T-helper 2 cell treated with Interferon-gamma antibody and Interleukin-4, amounts not matched to agents 5 μg/mL and 100 μg/mL, for 36 hours (primary cell): ENCODE data around the gene RPS18.
A peak's percentile ranks its signal among the peaks of the same experiment; 100 is the strongest.

ENCODE experiments used
- DNase-seq: peaks from one replicate; pipeline ENCODE4 v3.0.0; 2021; ENCODE audit warnings: low spot score
- H3K27ac Mint-ChIP-seq: one replicate; pipeline ENCODE4 v1.8.0; 2021; ENCODE audit warnings: mild to moderate bottlenecking, mixed read lengths
- H3K27me3 Mint-ChIP-seq: one replicate; pipeline ENCODE4 v1.8.0; 2021; ENCODE audit warnings: low read depth, mixed read lengths
- H3K36me3 Mint-ChIP-seq: one replicate; pipeline ENCODE4 v1.8.0; 2021; ENCODE audit warnings: low read depth, mixed read lengths
- H3K4me1 Mint-ChIP-seq: one replicate; pipeline ENCODE4 v1.8.0; 2021; ENCODE audit warnings: low read depth, mixed read lengths
- H3K4me3 Mint-ChIP-seq: one replicate; pipeline ENCODE4 v1.8.0; 2022; ENCODE audit warnings: mild to moderate bottlenecking, moderate library complexity, mixed read lengths
- H3K9me3 Mint-ChIP-seq: one replicate; pipeline ENCODE4 v1.8.0; 2021; ENCODE audit warnings: mixed read lengths

RPS18 gene

DNA sequence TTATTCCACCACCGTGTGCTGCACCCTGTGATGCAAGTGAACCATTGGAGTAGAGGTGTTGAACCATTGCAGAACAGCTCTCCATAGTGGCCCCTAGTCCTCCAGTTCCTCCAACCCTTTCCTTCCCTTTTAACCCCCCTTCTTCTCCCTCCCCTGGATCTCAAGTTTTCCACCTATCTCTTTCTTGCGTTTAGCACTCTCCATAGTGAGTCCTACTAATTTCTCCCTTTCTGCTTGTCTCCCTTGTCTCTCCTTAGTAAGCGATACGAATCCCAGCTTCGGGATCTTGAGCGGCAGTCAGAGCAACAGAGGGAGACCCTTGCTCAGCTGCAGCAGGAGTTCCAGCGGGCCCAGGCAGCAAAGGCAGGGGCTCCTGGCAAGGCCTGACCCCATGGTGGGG, 18.6 kb downstream of the RPS18 start:
- DNase-seq = no peak
- Mint-ChIP-seq H3K27ac (peak overlapping the region; percentile 88), H3K4me3 (peak overlapping the region; percentile 98), H3K9me3 (no peaks in the 10 kb centered on the region), H3K27me3 (no peaks in the 10 kb centered on the region), H3K36me3 (peaks cover 44% of the 10 kb centered on the region), H3K4me1 (peaks cover 26% of the 10 kb centered on the region)

DNA sequence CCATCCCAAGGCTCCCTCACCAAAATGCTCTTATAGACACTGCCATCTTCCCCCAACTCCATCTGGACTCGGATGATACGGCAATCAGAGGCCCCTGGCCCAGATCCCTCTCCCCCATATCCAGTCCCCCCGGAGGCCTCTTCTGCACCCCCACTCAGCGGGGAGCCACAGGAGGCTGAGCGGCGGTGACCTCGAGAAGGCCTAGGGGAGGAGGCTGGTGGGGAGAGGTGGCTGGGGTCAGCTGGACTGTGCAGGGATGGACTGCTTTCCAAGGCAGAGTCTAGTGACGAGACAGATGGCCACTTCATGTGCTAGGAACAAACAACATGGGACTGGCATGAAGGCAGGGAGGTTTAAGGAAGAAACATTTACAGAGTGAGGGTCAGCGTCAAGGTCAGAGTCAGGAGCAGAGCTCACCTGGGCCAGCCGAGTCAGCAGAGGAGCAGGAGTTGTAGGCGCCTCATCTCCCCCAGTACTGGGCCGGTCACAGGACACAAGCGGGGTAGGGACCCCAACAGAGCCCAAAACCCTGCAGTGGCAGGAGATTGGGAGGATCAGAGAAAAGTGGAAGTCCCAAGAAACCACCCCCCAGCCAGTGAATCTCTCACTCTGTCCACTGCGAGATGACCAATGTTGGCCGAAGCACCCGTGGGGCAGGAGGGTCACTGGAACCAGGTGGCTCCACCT, 21.3 kb downstream of the RPS18 start:
- no peaks in the 10 kb centered on the region for H3K9me3 Mint-ChIP-seq
- H3K27ac Mint-ChIP-seq = peak overlapping the region; percentile 17
- no peak for DNase-seq
- H3K4me3 Mint-ChIP-seq = no peak overlapping the region
- H3K36me3 Mint-ChIP-seq = peaks cover 34% of the 10 kb centered on the region
- peaks cover 16% of the 10 kb centered on the region for H3K4me1 Mint-ChIP-seq
- H3K27me3 Mint-ChIP-seq = peaks cover 2% of the 10 kb centered on the region

DNA sequence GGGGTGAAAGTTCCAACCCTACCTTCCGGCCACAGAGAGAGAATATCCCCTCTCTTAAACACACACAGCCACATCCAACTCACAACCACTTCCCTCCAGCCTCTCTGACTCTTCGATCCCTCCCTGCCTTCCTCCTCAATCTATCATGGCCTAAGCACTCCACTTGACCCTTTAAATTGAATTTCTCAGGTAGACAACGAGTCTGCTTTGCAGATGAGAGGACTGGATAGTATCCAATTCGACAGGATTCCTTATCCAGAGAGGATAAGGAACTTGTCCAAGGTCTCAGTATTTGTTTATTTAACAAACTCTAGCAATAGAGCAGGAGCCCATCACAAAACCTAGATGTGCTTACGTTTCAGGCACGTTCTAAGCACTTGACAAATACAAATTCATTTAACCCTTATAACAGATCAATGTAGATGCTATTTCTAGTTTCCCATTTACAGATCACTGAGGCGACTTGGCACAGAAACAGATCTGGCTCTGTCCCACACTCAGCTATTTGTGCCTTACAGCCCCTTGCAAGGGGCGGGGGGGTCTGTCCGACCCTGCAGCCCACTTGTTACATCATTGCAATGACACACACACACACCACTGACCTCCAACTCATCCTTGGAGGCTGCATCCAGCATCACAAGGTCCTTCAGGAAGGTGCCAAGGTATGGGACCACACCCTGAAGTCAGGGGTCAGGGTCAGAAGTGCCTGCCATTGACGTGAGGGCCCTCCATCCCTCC, 22.4 kb downstream of the RPS18 start:
- Mint-ChIP-seq H3K36me3 (peaks cover 31% of the 10 kb centered on the region), H3K4me3 (no peak overlapping the region), H3K4me1 (peaks cover 14% of the 10 kb centered on the region), H3K27me3 (peaks cover 3% of the 10 kb centered on the region), H3K9me3 (no peaks in the 10 kb centered on the region), H3K27ac (no peak overlapping the region)
- no peak for DNase-seq

DNA sequence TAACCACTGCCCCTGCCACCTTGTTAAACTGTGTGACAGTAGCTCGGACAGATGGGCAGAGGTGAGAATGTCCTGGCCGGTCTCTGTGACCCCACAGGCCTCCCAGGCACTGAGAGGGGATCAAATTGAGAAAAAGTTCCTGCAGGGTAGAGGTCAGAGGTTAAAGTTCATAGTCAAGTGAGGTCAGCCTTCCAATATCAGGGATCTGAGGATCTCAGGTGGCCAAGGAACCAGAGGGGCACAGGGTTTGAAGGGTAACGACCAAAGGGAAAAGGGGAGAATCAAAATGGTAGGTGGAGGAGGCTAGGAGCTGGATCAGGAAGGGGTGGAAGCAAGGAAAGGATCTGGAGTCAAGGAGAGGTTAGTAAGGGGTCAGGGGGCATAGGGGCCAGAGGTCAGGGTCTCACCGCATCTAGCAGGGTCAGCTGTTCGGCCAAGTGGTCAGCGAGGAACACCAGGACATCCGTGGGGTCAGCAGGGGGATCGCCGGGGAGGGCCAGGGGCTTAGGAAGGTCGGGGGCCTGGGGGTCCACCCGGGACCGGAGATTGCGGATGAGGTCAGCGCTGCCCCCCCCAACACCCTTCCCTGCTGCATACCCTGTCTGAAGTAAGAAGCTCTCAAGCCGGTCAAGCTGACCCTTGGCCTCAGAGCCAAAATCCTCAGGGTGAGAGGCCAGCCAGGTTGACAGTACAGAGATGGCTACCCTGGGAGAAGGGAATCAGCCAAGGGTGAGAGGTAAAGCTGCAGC, 23.9 kb downstream of the RPS18 start:
- peaks cover 36% of the 10 kb centered on the region for H3K36me3 Mint-ChIP-seq

DNA sequence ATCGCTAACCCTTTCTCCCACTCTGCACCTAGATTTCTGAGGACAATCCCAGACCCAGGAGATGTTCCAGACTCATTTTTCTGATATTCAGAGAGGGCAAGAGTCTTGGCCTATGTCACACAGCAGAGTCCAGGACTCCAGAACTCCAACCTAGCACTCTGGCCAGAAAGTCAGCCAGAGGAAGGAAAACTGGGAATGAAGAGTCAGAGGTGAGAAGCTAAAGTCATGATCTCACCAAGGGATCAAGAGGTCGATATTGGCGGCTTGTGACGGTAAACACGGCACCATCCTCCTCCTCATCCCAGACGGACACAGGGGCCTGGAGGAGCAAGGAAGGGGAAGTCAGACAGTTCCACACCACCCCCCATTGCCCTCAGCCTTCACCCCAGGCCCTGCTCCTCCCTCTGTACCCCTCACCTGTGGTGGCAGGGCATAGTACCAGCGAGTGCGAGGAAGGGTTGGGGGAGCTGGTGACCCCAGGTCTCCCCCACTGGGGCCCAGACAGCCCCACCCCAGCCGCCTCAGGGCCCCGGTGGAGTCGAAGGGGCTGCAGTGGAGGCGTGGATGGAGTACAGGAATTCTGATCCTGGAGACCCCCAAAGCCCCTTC, 25.0 kb downstream of the RPS18 start:
- no peak for DNase-seq
- Mint-ChIP-seq H3K27me3 (peaks cover 3% of the 10 kb centered on the region), H3K4me3 (peak overlapping the region; percentile 97), H3K4me1 (peaks cover 17% of the 10 kb centered on the region), H3K36me3 (peaks cover 38% of the 10 kb centered on the region), H3K9me3 (no peaks in the 10 kb centered on the region), H3K27ac (peak overlapping the region; percentile 11)

More for the DNA sequence above, 23.9 kb downstream of the RPS18 start:
- Mint-ChIP-seq H3K27ac (no peak overlapping the region), H3K4me1 (peaks cover 13% of the 10 kb centered on the region), H3K9me3 (no peaks in the 10 kb centered on the region), H3K27me3 (peaks cover 3% of the 10 kb centered on the region), H3K4me3 (no peak overlapping the region)
- DNase-seq = no peak

DNA sequence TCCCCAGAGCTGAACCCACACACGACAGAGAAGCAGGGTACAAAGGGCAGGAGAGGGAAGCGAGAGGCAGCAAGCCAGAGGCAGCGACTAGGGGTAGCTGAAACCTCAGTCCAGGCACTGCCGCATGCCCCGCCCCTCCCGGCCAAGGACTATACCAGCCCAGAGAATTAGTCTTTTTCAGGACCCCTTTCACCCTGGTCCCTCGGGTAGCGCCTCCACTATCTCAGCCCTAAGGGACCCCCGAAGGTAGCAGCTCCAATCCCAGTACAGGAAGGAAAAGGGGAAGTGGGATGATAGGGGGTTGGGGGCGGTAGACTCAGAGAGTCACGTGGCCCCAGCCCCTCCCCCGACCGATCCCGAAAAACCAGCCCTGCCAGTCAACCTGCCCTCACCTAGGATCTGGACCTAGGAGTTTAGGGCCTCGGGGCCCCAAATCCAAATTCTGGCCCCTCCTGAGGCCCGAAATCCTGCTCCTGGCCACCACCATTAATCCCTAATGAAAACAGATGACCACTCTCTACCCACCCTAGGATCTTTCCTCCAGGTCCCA, 25.6 kb downstream of the RPS18 start:
- H3K36me3 Mint-ChIP-seq = peaks cover 35% of the 10 kb centered on the region
- no peak for DNase-seq
- H3K4me1 Mint-ChIP-seq = peaks cover 17% of the 10 kb centered on the region
- peak overlapping the region; percentile 67 for H3K27ac Mint-ChIP-seq
- no peaks in the 10 kb centered on the region for H3K9me3 Mint-ChIP-seq
- peak overlapping the region; percentile 97 for H3K4me3 Mint-ChIP-seq
- peaks cover 3% of the 10 kb centered on the region for H3K27me3 Mint-ChIP-seq

DNA sequence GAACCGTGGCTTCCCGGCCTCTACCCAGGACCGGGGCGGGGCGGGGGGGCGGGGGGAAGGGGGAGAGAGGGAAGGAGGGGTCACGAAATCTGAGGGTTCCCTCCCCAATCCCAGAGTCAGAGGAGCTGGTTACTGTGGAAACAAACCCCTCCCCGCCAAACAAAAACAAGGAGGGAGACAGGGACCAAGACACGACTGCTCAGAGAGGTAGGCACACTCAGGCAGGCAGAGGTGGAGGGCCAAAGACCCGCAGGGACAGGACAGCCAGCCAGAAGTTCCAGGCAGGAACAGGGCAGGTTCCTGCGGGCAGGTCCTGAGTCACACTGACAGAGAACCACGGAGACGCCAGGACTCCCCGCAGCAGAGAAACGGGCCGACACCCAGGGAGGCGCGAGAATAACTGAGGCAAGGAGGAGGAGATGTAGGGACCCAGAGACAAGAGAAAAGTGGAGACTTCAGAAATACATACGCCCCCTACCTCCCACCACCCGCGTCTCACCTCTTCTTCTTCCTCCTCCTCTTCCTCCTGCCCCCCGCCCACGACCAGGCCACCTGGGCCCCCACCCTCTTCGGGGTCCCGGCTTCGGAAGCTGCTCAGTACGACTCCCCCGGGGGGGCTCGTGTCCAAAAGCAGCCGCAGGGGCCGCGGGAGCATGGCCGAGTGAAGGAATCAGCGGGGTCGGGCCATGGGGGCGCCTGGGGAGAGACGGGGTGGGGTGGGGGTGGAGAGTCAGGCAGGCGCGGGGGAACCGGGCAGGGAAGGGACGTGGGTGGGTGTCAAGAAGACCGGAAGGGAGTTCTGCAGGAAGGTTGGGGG, 26.3 kb downstream of the RPS18 start:
- peak; percentile 61 for DNase-seq
- H3K27ac Mint-ChIP-seq = peak overlapping the region; percentile 99
- H3K27me3 Mint-ChIP-seq = peaks cover 3% of the 10 kb centered on the region
- H3K9me3 Mint-ChIP-seq = no peaks in the 10 kb centered on the region
- peak overlapping the region; percentile 97 for H3K4me3 Mint-ChIP-seq
- H3K4me1 Mint-ChIP-seq = peaks cover 17% of the 10 kb centered on the region
- peaks cover 34% of the 10 kb centered on the region for H3K36me3 Mint-ChIP-seq

DNA sequence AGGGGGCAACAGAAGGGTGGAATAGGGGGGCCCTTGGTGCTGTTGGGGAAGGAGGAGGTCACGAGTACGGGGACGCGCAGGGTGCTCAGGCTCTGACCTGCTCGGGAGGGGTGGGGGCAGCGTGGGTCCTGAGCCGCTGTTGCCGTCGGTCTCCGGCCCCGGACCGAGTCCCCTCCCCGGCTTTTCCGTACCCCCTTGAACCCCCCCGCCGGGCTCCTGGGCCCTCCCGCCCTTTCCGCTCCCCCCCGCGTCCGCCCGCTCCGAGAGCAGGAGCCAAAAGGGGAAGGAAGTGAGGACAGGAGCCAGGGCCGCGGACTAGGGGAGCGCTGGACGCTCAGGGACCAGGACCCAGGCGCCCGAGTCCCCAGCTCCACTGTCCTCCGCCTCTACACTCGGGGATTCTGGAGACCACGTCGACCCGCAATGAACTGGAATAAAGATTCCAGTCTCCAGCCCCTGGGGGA, 26.9 kb downstream of the RPS18 start, which contains the start of gene RGL2:
Gene RGL2, minus strand, starts transcription at position 170 of the 464 bp plus-strand sequence. CDS start 332 bp downstream, outside the sequence.
- Mint-ChIP-seq H3K27ac (peak within 1 kb of the TSS; percentile 99), H3K36me3 (peaks cover 38% of the 10 kb centered on the region), H3K27me3 (peaks cover 3% of the 10 kb centered on the region), H3K4me3 (peak within 1 kb of the TSS; percentile 97), H3K4me1 (peaks cover 20% of the 10 kb centered on the region), H3K9me3 (no peaks in the 10 kb centered on the region)
- DNase-seq = peak; percentile 48

DNA sequence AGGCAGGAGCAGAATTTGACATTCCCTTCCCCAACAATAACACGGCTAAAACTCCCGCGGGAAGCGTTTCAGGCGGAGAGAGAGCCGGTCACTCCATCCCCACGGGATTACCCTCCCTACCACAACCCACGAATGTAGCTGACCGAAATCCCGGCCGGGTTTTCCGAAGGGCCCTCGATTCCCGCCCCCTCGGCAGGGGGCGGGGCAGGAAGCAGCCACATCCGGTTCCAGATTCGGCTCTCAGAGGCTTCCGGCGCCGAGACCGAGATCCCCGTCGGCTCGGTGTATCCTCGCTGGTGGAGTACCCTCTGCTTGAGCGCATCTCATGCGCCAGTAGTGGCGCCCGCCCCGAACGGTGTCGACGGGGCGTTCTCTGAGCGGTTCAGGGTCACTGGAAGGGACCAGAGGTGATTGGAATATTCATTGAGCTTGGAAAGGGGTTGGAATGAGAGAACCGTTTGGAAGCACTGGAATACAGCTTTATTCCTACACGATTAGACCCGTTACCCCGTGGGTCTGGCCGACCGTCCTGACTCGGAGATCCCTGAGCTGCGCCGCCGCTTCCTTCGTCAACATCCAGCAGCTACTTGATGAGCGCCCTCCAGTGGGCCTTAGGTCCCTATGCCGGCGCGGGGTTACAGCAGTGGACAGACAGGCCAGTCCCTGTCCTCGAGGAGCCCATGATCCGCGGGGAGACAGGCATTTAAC, 27.5 kb downstream of the RPS18 start:
- Mint-ChIP-seq H3K9me3 (no peaks in the 10 kb centered on the region), H3K4me3 (peak overlapping the region; percentile 97), H3K27me3 (peaks cover 3% of the 10 kb centered on the region), H3K36me3 (peaks cover 37% of the 10 kb centered on the region), H3K4me1 (peaks cover 21% of the 10 kb centered on the region), H3K27ac (peak overlapping the region; percentile 99)
- DNase-seq = peak; percentile 94

DNA sequence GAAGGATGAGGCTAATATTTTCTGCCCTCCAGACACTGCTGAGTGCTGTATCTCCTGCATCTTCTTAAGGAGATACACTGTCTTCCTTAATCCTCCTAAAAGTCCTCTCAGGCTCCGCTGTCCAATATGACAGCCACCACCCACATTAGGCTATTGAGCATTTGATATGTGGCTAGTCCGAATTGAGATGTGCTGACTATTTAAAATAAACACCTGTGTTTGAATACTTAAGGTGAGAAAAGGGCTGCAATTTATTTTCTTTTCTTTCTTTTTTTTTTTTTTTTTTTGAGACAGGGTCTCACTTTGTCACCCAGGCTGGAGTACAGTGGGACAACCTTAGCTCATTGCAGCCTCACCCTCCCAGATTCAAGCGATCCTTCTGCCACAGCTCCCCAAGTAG, 30.0 kb downstream of the RPS18 start:
- H3K36me3 Mint-ChIP-seq = peaks cover 50% of the 10 kb centered on the region
- no peak overlapping the region for H3K4me3 Mint-ChIP-seq
- H3K27me3 Mint-ChIP-seq = peaks cover 3% of the 10 kb centered on the region
- H3K9me3 Mint-ChIP-seq = no peaks in the 10 kb centered on the region
- DNase-seq = no peak
- H3K27ac Mint-ChIP-seq = no peak overlapping the region
- peaks cover 26% of the 10 kb centered on the region for H3K4me1 Mint-ChIP-seq

DNA sequence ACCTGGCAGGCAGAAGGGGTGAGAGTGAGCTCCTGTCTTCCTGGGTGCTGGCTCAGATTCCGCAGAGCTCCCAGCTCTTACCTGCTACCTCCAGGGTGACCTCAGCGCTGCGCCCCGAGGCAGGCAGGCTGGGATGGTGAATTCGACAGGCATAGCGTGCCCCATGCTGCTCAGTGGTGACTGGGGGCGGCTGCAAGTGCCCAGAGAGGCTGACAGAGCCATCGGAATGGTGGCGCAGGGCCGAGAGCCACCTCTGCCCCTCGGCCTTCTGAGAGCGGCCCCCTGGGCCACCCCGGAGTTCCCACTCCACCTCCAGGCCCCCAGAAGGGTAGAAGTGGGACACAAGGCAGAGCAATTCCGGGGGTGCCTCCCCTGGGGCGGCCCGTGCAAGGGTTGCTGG, 32.3 kb downstream of the RPS18 start:
- Mint-ChIP-seq H3K4me1 (peaks cover 28% of the 10 kb centered on the region), H3K36me3 (peaks cover 57% of the 10 kb centered on the region), H3K27ac (no peak overlapping the region), H3K9me3 (no peaks in the 10 kb centered on the region), H3K4me3 (no peak overlapping the region), H3K27me3 (no peaks in the 10 kb centered on the region)
- DNase-seq = no peak

DNA sequence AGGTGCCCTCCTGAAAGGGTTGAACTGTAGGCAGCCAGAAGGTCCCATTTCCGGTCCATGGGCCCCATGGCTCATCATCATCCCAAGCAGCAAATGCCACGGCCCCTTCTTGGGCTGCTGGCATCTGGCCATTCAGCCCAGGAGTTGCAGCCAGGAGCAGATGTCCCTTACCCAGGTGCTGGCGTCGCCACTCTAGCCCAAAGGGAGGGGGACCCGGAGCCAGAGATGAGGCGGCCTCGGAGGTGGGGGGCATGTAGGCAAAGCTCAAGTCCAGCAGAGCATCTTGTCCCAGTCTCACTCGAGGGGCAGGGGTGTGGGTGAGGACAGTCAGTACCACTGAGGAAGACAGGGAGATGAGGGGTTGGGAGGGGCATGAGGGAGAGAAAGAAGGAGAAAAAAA, 33.2 kb downstream of the RPS18 start:
- H3K4me1 Mint-ChIP-seq = peaks cover 23% of the 10 kb centered on the region
- H3K27ac Mint-ChIP-seq = no peak overlapping the region
- H3K4me3 Mint-ChIP-seq = no peak overlapping the region
- no peak for DNase-seq
- no peaks in the 10 kb centered on the region for H3K9me3 Mint-ChIP-seq
- H3K27me3 Mint-ChIP-seq = no peaks in the 10 kb centered on the region
- H3K36me3 Mint-ChIP-seq = peaks cover 49% of the 10 kb centered on the region
